ENCODE measurements around the gene BYSL.
"Not testable (repeated sequence)": the region's sequence is repeated elsewhere in the genome, so short reads cannot be mapped to it uniquely, and the experiment has no call there.

The BYSL gene

GRCh38 chr6:41941280-41942066 is 20.2 kb downstream of the BYSL start, which contains the start of gene CCND3:
Gene CCND3 (minus strand): TSS chr6:41941808. CDS start chr6:41941649, 159 bp downstream.
- peak within 1 kb of the TSS; percentile 77 for H3K4me3 ChIP-seq (ENCODE audit: low read depth, low read length)

GRCh38 chr6:41942067-41942851 is 21.0 kb downstream of the BYSL start:
- H3K4me3 ChIP-seq (ENCODE audit: low read depth, low read length) = peak overlapping the region; percentile 77

GRCh38 chr6:41942882-41943281 is 21.6 kb downstream of the BYSL start:
- not testable (repeated sequence) for H3K4me3 ChIP-seq (ENCODE audit: low read depth, low read length)

- H3K4me3 ChIP-seq (ENCODE audit: low read depth, low read length) = no peak overlapping the region
Observed at GRCh38 chr6:41943456-41943855, 22.2 kb downstream of the BYSL start.

DNA sequence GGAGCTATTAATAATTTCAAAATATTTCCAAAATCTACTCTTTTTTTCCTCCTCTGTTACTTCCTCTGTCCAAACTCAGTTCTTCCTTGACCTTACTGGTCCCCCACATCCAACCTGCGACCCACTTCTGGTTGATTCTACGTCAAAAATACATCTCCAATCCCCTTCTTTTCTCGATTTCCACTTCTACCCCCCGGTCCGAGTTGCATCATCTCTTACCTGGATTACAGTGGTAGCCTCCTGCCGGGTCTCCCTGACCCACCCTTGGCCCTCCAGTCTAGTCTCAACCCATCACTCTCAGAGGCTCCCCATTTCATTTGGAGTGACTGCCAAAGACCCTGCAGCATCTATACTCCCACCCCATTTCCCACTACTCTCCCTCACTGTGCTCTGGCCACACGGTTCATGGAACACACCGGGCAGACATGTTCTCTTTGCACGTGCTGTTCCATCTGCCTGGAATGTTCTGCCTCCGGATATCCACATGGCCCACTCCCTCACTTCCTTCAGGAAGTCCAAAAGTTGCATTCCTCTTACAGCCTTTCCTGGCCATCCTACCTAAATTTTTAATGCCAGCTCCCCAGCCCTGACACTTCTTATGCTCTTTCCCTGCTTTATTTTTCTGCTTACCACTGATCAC is 26.4 kb downstream of the BYSL start:
- no peak overlapping the region for H3K4me3 ChIP-seq (ENCODE audit: low read depth, low read length)

- H3K4me3 ChIP-seq (ENCODE audit: low read depth, low read length) = no peak overlapping the region
Observed at GRCh38 chr6:41954668-41955067, 33.4 kb downstream of the BYSL start.

GRCh38 chr6:41955412-41955811 is 34.1 kb downstream of the BYSL start:
- no peak overlapping the region for H3K4me3 ChIP-seq (ENCODE audit: low read depth, low read length)

GRCh38 chr6:41957117-41957516 is 35.8 kb downstream of the BYSL start:
- H3K4me3 ChIP-seq (ENCODE audit: low read depth, low read length) = no peak overlapping the region

GRCh38 chr6:41958022-41958856 is 36.9 kb downstream of the BYSL start:
- no peak overlapping the region for H3K4me3 ChIP-seq (ENCODE audit: low read depth, low read length)

DNA sequence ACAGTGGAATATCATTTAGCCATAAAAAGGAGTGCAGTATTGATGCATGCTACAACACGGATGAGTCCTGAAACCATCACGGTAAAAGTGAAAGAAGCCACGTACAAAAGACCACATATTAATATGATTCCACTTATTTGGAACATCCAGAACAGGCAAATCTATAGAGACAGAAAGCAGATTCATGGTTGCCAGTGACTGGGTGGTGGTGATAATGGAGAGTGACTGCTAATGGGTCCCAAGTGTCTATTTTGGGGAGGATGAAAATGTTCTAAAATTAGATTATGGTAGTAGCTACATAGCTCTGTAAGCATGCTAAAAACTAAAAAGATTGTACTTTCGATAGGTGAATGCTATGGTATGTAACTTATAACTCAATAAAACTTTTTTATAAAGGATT is 38.7 kb downstream of the BYSL start:
- no peak overlapping the region for H3K4me3 ChIP-seq (ENCODE audit: low read depth, low read length)

- H3K4me3 ChIP-seq (ENCODE audit: low read depth, low read length) = no peak overlapping the region
Observed at GRCh38 chr6:41963371-41963770, 42.1 kb downstream of the BYSL start.

DNA sequence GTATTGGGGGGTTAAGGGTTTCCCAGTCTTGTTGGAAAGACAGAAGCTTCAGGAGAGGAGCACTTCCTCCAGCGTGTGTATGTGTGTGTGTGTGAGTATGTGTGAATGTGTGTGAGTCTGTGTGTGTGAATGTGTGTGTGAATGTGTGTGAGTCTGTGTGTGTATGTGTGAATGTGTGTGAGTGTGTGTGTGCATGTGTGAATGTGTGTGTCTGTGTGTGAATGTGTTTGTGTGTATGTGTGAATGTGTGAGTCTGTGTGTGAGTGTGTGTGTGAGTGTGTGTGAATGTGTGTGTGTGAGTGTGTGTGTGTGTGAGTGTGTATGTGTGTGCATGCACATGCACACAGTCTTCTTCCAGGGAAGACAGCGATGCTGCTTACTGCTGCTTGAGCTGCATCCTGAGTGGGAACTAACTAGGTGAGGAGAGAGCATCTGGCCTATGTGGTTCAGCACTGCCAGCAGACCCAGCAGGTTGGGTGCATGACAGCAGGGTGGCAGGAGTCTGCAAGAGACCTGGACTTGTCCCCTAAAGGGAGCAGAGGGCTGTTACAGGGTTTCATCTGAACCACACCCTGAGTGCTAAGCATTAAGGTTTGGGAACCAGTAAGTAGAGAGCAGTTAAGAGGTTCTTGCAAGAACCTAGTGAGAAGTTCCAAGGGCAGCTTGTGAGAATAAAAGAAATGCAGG is 43.0 kb downstream of the BYSL start:
- H3K4me3 ChIP-seq (ENCODE audit: low read depth, low read length) = no peak overlapping the region

- no peak overlapping the region for H3K4me3 ChIP-seq (ENCODE audit: low read depth, low read length)
Observed at GRCh38 chr6:41965429-41966213, 44.3 kb downstream of the BYSL start.

GRCh38 chr6:41966214-41966920 is 45.1 kb downstream of the BYSL start:
- H3K4me3 ChIP-seq (ENCODE audit: low read depth, low read length) = no peak overlapping the region

DNA sequence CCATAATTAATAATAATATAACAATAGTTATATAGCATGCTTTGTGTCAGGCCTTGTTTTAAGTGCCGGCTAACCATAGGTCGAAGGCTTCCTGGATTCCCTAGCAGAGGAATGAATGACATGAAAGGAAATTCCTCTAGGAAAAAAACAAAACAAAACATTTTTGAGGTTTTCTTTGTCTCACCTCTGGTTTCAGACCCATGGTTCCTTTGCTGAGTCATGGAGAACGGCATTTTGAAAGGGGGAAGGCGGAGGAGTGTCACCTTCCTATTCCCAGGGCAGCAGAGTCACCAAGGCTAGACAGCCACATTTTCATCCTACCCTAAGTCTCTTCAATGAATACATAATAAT is 45.6 kb downstream of the BYSL start:
- no peak overlapping the region for H3K4me3 ChIP-seq (ENCODE audit: low read depth, low read length)

GRCh38 chr6:41967312-41968287 is 46.3 kb downstream of the BYSL start:
- H3K4me3 ChIP-seq (ENCODE audit: low read depth, low read length) = no peak overlapping the region

- H3K4me3 ChIP-seq (ENCODE audit: low read depth, low read length) = no peak overlapping the region
Observed at GRCh38 chr6:41970436-41970846, 49.1 kb downstream of the BYSL start.

- no peak overlapping the region for H3K4me3 ChIP-seq (ENCODE audit: low read depth, low read length)
Observed at GRCh38 chr6:41972826-41973225, 51.5 kb downstream of the BYSL start.

Data from iPS-11a (cell line).